Stimulated activated naive B cell treated with anti-CD40 and anti-IgM and Interleukin-4, amounts not matched to agents 10 μg/mL and 1 μg/mL and 100 μg/mL, for 72 hours (primary cell): Measurements from ENCODE around the gene PLXNC1.

Experiments
- ATAC-seq, 2 donors: fragments of 150-1000 bp; cut with Tn5 transposase; replicated peaks; 2 replicates each; pipeline ENCODE4 v1.10.0; 2021; ENCODE audit warnings: moderate library complexity in 1 of 2
- DNase-seq: peaks from one replicate; pipeline ENCODE4 v3.0.0; 2021
- H3K27ac Mint-ChIP-seq: one replicate; pipeline ENCODE4 v1.8.0; 2022; ENCODE audit warnings: mild to moderate bottlenecking, mixed read lengths
- H3K27me3 Mint-ChIP-seq, 2 donors: one replicate each; pipeline ENCODE4 v1.8.0; 2022; ENCODE audit warnings: mixed read lengths in 2 of 2
- H3K36me3 Mint-ChIP-seq, 2 donors: one replicate each; pipeline ENCODE4 v1.8.0; 2022; ENCODE audit warnings: mixed read lengths in 2 of 2, mild to moderate bottlenecking in 1 of 2
- H3K4me1 Mint-ChIP-seq, 2 donors: one replicate each; pipeline ENCODE4 v1.8.0; 2022; ENCODE audit warnings: mixed read lengths in 2 of 2, mild to moderate bottlenecking in 1 of 2
- H3K4me3 Mint-ChIP-seq, 2 donors: one replicate each; pipeline ENCODE4 v1.8.0; 2022; ENCODE audit warnings: mild to moderate bottlenecking in 2 of 2, mixed read lengths in 2 of 2, moderate library complexity in 1 of 2
- H3K9me3 Mint-ChIP-seq, 2 donors: one replicate each; pipeline ENCODE4 v1.8.0; 2022; ENCODE audit warnings: mixed read lengths in 2 of 2, mild to moderate bottlenecking in 1 of 2

PLXNC1 gene

DNA sequence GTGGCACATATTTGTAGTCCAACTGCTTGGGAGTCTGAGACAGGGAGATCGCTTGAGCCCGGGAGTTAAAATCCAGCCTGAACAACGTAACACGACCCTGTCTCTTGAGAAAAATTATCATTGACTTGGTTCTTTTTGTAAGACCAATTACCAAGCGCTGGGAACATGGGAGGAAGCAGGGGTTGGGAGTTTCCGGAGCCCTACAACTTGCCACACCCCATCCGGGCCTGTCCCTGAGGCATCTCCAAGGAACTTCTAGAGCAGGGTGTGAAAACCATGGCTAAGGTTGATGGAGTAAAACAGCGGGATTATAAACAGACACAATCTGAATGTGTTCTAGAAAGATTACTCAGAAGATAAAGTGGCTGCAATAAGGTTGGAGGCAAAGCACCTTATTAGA, 10.3 kb downstream of the PLXNC1 start:
- ATAC-seq = no peak
- Mint-ChIP-seq H3K4me3 (no peak overlapping the region), H3K27me3 (no peaks in the 10 kb centered on the region), H3K36me3 (peaks cover 42 to 61% of the 10 kb centered on the region in 2 donors), H3K27ac (no peak overlapping the region), H3K4me1 (peaks cover 41 to 46% of the 10 kb centered on the region in 2 donors), H3K9me3 (peaks cover 0 to 4% of the 10 kb centered on the region in 2 donors)
- no peak for DNase-seq

DNA sequence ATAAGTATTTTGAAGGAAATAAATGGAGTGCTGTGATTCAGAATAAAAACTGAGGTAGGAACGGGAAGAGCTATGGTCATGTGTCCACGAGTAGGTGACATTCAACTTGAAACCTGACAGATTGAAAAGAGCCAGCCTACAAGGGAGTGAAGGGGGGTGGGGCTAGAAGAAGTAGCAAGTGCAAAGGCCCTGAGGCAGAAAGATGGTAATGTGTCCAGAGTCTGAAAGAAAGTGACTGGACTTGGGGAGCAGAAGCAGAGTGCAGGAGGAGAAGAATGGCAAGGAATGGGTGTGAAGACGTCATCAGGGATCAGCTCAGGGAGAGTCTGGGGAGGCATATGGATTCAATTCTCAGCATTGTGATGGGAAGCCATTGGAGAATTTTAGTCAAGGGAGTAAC, 13.7 kb downstream of the PLXNC1 start:
- peaks cover 0 to 4% of the 10 kb centered on the region in 2 donors for H3K9me3 Mint-ChIP-seq
- no peaks in the 10 kb centered on the region for H3K27me3 Mint-ChIP-seq
- no peak for ATAC-seq
- peaks cover 38 to 45% of the 10 kb centered on the region in 2 donors for H3K4me1 Mint-ChIP-seq
- no peak overlapping the region for H3K4me3 Mint-ChIP-seq
- DNase-seq = no peak
- H3K36me3 Mint-ChIP-seq = peaks cover 38 to 58% of the 10 kb centered on the region in 2 donors
- H3K27ac Mint-ChIP-seq = no peak overlapping the region

DNA sequence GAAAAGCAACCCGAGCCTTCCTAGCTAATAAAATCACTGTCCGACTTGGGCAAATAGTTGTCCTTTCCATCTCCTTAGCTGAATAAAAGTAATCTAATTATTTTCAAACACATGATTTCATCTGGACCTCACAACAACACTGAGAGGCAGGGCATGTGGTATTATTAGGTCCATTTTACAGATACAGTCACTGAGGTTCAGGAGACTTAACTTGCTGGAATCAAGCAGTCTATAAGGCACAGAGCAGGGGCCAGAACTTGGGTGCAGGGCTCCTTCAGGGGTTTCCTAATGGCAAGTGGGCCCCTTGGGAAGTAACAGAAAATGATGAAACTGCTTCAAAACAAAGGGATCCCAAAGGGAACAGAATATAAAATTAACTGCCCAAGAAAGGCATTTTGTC, 15.5 kb downstream of the PLXNC1 start:
- peaks cover 46 to 63% of the 10 kb centered on the region in 2 donors for H3K36me3 Mint-ChIP-seq
- ATAC-seq (no peak), DNase-seq (no peak)
- peaks cover 0 to 4% of the 10 kb centered on the region in 2 donors for H3K9me3 Mint-ChIP-seq
- H3K4me1 Mint-ChIP-seq = peaks cover 35 to 48% of the 10 kb centered on the region in 2 donors
- no peak overlapping the region for H3K27ac Mint-ChIP-seq
- H3K27me3 Mint-ChIP-seq = no peaks in the 10 kb centered on the region
- no peak overlapping the region for H3K4me3 Mint-ChIP-seq

DNA sequence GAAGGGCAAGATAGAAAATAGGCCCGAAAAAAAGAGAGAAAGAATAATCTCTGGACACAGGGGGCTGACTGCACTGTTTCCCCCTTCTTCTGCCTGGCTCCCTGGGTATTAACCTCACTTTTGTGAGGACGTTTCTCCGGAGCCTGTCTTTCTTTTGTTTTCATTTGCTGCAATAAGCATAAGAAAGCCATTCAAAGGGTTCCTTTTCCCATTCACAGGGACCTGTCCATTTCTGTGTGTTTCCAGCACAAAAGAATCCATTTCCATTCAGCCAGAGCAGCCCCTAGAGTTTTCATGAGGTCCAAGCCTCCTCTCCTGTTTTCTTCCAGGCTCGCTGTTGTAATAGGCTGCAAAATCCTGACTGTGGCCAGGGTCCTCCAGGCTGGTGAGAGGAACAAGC, 16.8 kb downstream of the PLXNC1 start:
- no peaks in the 10 kb centered on the region for H3K27me3 Mint-ChIP-seq
- H3K4me1 Mint-ChIP-seq = peaks cover 35 to 52% of the 10 kb centered on the region in 2 donors
- H3K36me3 Mint-ChIP-seq = peaks cover 43 to 63% of the 10 kb centered on the region in 2 donors
- DNase-seq (no peak), ATAC-seq (no peak)
- H3K4me3 Mint-ChIP-seq = no peak overlapping the region
- H3K9me3 Mint-ChIP-seq = peaks cover 0 to 4% of the 10 kb centered on the region in 2 donors
- peak overlapping the region; percentile 44 for H3K27ac Mint-ChIP-seq

DNA sequence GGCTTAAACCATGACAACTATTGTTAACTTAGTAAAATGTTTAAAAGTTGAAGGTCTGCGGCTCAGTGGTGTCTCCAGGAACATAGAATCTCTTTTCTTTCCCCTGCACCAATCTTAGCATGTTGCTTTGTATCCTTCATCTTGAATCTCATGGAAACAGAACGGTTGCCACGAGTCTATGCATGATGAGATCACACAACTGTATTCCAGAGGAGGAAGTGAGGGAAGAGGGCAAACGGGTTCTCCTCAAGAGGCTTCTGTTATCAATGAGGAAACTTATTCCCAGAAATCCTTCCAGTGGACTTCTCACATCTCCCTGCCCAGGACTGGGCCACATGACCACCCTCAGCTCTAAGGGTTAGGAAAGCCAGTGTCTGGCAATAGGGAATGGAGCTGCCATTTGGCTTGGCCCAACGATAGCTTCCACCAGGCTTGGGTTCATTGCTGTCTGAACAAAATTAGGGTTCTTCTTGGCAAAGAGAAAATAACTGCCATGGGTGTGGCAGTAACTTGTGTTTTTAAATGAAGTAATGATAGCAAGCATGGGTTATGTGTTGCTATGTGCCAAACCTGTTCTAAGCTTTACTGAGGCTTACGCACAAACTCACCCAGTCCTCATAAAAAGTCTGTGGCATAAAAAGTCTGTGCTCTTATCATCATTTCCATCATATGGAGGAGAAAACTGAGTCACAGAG, 17.4 kb downstream of the PLXNC1 start:
- Mint-ChIP-seq H3K27ac (no peak overlapping the region), H3K4me1 (peaks cover 41 to 59% of the 10 kb centered on the region in 2 donors), H3K4me3 (no peak overlapping the region), H3K9me3 (peaks cover 0 to 4% of the 10 kb centered on the region in 2 donors), H3K36me3 (peaks cover 47 to 66% of the 10 kb centered on the region in 2 donors), H3K27me3 (no peaks in the 10 kb centered on the region)
- ATAC-seq = no peak
- DNase-seq = no peak

DNA sequence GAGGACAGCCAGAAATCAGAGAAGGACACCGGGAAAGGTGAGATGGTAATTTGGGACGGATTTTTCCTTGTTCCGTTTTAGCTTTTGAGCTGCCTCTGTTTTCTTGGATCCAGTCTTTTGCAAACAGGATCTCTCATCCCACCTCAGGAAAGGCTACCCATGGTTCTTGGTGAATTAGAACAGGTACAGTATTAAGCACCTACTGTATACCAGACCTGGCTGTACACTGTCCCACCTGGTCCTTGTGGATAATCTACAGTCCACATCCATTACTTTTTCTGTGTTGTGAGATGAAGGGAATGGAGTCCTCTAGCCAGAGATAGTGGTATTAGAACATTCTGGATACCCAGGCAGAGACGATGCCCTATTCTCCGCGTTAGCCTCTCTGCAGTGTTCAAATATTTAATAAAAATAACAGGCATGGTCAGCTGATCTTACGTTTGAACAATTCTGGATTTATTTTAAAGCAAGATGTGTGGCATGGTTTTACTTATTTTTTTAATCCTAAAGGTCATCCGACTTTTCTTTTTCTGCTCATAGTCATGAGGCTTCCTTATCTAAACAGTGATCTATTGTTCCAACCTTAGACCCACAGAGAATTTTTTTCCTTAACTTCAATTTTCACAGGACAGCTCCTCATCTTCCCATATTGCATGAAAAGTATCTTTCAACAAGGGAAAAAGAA, 18.8 kb downstream of the PLXNC1 start:
- Mint-ChIP-seq H3K27me3 (no peaks in the 10 kb centered on the region), H3K27ac (no peak overlapping the region), H3K4me1 (peaks cover 46 to 71% of the 10 kb centered on the region in 2 donors), H3K36me3 (peaks cover 54 to 70% of the 10 kb centered on the region in 2 donors), H3K9me3 (peaks cover 0 to 1% of the 10 kb centered on the region in 2 donors), H3K4me3 (no peak overlapping the region)
- DNase-seq = no peak
- no peak for ATAC-seq

DNA sequence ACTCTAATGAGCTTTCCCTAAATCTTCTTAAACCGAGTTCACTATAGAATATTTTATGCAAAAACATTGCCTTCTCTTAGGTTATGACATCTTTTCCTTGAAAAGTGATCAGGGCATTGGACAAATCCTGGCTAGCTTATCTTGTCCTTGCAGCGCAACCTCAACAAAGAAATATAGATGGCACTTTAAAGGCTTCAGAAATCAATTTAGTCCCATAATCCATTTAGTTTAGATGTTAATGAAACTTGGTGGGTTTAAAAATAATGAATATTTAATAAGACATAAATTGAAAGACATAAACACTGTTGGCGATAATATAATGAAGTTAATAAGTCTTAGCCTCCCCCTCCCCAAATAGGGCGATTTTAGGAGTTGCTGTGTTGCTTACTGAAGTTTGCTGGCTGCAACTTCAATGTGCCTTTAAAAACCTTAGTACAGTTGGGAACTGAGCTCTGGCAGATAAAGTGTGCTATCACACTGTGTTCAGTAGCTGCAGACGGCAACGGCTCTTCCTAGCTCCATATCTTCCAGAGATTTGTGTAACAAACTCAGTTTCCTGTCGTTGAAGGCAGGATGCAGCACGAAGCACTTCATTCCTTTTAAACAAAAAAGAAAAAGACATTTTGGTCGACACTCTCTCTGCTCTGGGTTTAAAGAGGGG, 19.5 kb downstream of the PLXNC1 start:
- Mint-ChIP-seq H3K9me3 (no peaks in the 10 kb centered on the region), H3K27ac (no peak overlapping the region), H3K36me3 (peaks cover 49 to 65% of the 10 kb centered on the region in 2 donors), H3K4me3 (no peak overlapping the region), H3K4me1 (peaks cover 44 to 69% of the 10 kb centered on the region in 2 donors), H3K27me3 (no peaks in the 10 kb centered on the region)
- DNase-seq = no peak
- ATAC-seq = no peak

DNA sequence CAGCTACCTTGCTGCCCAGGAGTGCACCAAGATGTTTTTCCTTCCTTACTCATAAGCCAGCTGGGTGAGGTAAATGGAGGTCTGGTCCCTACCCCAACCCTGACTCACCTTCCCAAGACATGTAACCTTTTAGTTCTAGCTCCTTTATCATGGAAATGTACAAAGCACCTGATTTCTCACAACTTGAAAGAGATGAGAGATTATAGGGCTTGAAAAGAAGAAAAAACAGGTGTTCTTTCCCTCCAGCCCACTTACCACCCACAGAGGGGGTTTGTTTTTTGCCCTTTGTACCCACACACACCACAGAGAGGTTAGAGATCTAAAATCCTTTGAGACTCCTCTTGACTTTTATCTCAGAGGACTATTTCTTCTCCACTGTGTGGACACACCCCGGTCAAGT, 21.1 kb downstream of the PLXNC1 start:
- Mint-ChIP-seq H3K36me3 (peaks cover 48 to 60% of the 10 kb centered on the region in 2 donors), H3K27me3 (no peaks in the 10 kb centered on the region), H3K4me1 (peaks cover 52 to 73% of the 10 kb centered on the region in 2 donors), H3K27ac (peak overlapping the region; percentile 71), H3K4me3 (peak overlapping the region in 1 of 2 donors; percentile 3), H3K9me3 (no peaks in the 10 kb centered on the region)
- DNase-seq (no peak), ATAC-seq (peak in 1 of 2 donors; percentile 36)

DNA sequence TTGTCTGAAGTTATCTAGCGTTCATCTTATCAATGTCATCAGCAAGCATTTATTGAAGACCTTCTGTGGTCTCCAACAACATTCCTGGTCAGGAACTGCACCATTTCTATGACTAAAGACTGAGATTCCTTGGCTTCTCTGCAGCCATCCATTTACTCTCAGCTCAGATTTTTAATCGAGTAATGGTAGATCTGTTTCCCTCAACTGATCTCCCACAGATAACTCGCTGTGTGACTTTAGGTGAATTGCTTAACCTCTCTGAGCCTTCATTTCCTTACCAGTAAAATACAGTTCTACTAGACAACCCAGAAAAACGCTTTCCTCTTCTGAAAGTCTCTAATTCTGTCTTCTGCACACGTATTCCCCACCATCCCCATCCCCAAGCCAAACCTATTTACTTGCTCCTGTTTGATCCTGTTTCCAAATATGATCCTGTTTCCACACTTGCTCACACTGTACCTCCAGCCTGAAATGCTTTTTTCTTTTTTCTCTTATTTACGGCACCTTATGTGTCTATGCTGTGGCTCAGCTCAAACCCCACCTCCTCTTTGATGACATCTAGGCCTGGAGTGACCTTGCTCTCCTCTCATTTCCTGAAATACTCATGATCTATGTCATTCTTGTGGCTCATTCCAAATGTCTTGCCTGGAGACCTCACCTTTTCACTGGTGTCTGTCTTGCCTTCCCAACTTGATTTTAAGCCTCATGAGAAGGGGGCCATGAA, 21.8 kb downstream of the PLXNC1 start:
- Mint-ChIP-seq H3K4me1 (peaks cover 52 to 73% of the 10 kb centered on the region in 2 donors), H3K4me3 (peak overlapping the region in 1 of 2 donors; percentile 12), H3K27ac (no peak overlapping the region), H3K27me3 (no peaks in the 10 kb centered on the region), H3K9me3 (no peaks in the 10 kb centered on the region), H3K36me3 (peaks cover 50 to 61% of the 10 kb centered on the region in 2 donors)
- DNase-seq (no peak), ATAC-seq (no peak)

DNA sequence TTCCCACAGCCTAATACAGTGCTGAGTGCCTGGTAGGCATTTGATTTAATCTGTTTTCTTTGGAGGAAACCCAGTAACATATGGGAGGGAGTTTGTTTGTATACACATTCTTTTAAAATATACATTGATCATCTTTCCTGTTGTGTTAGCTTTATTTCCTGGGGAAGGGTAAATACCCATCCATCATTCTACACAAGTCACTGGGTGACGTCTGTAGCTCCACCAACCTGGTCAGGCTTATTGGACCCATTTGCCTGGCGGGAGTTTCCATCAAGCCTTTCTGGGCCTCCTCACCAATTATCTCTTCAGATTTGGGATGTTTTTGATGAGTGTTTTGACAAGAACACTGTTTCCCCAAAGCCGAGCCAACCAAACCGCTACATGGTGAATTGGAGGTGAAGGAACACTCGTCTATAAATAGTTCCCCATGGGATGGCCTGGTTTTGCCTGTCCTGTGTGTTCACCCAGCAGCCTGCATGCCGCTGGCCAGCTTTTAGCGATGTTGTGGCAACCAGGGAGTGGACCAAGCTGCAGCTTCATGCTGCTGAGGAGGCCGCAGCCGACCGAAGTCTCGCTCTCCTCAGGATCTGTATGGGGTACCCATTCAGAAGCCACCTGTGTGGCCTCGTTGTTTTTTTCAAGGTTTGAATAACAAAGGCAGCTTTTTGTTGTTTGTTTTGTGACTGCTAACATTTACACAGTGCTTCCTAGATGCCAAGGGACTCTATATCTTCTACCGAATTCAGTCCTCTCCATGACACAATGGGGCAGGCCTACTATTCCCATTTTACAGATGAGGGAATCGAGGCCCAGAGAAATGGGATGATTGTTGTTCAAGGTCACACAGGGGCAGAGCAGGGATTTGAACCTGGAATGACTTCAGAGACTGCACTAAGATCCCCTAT, 22.6 kb downstream of the PLXNC1 start:
- Mint-ChIP-seq H3K4me1 (peaks cover 59 to 81% of the 10 kb centered on the region in 2 donors), H3K27ac (no peak overlapping the region), H3K4me3 (no peak overlapping the region), H3K9me3 (no peaks in the 10 kb centered on the region), H3K36me3 (peaks cover 50 to 68% of the 10 kb centered on the region in 2 donors), H3K27me3 (no peaks in the 10 kb centered on the region)
- ATAC-seq (no peak), DNase-seq (no peak)

DNA sequence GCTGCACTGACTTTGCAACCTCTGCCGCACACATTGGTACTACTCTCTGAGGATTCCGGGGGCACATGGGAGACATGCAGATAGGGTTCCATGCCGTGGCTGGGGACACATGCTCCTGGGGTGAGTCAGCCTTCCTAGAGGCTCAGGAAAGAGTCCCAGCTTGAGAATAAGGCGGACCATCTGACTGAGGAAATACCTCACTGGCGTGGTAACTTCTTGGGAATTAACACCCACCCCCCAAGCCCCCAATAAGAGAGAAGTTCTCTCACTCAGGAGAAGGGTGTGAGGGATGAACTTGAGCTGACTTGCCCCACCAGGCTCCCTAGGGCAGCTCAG, 23.2 kb downstream of the PLXNC1 start:
- Mint-ChIP-seq H3K36me3 (peaks cover 50 to 72% of the 10 kb centered on the region in 2 donors), H3K4me3 (no peak overlapping the region), H3K27me3 (no peaks in the 10 kb centered on the region), H3K27ac (no peak overlapping the region), H3K4me1 (peaks cover 63 to 86% of the 10 kb centered on the region in 2 donors), H3K9me3 (no peaks in the 10 kb centered on the region)
- no peak for ATAC-seq
- DNase-seq = no peak

DNA sequence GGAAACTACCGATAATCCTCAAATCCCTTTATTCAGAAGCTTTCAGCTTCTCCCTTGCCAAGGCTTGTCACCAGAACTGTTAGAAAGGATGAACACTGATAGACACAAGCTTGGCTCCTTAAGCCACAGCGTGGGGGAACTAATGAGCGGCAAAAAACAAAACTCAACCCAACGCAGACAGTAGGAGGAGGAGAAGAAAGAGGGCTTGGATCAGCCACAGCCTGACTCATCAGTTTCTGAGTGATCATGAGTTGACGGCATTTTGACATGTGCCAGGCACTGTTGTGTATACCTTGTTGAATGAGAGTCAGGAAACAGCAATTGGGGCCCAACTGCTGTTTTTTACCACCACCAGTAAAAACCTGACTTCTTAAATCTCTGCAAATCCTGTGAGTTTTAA, 23.7 kb downstream of the PLXNC1 start:
- Mint-ChIP-seq H3K27me3 (no peaks in the 10 kb centered on the region), H3K4me3 (no peak overlapping the region), H3K4me1 (peaks cover 63 to 86% of the 10 kb centered on the region in 2 donors), H3K27ac (no peak overlapping the region), H3K9me3 (no peaks in the 10 kb centered on the region), H3K36me3 (peaks cover 47 to 69% of the 10 kb centered on the region in 2 donors)
- DNase-seq (no peak), ATAC-seq (peak in 1 of 2 donors; percentile 38)

DNA sequence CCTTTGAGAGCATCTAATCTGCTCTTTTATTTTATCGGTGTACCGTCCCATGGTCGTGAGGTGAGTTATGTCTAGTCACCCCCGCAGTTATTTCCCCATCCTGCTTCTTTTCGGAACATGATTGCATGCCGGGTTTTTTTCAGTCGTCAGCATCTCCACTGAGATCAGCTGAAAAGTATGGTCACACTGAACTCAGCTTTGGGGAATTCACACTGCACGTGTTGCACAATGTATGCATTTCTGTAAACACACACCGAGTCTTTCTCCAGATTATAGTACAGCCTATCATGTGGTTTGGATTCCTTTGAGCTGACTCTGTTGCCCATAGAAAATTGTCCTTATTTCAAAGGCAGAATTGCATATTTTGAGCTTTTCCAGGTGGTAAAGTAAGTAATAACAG, 24.6 kb downstream of the PLXNC1 start:
- H3K27me3 Mint-ChIP-seq = no peaks in the 10 kb centered on the region
- DNase-seq (peak; percentile 13), ATAC-seq (peak; percentile 43 to 54)
- H3K4me1 Mint-ChIP-seq = peaks cover 67 to 86% of the 10 kb centered on the region in 2 donors
- peaks cover 47 to 71% of the 10 kb centered on the region in 2 donors for H3K36me3 Mint-ChIP-seq
- H3K27ac Mint-ChIP-seq = peak overlapping the region; percentile 62
- H3K9me3 Mint-ChIP-seq = peaks cover 3 to 6% of the 10 kb centered on the region in 2 donors
- H3K4me3 Mint-ChIP-seq = no peak overlapping the region
